KOPT-K1 (cell line): Measurements from ENCODE around the gene PGBD5.

Source experiments
- H3K27ac ChIP-seq: fragments of 200-600 bp; sonication (generic); 2 replicates; pipeline ENCODE4 v1.5.1; 2016; ENCODE audit warnings: antibody characterized with exemption, mild to moderate bottlenecking, low read depth, low read length; ENCODE audit not compliant: poor library complexity, severe bottlenecking
- H3K36me3 ChIP-seq: fragments of 200-600 bp; sonication (generic); 2 replicates; pipeline ENCODE4 v1.5.1; 2017; ENCODE audit warnings: antibody characterized with exemption, mild to moderate bottlenecking, low read length, moderate library complexity; ENCODE audit not compliant: insufficient read depth
- H3K9me3 ChIP-seq: fragments of 200-600 bp; sonication (generic); 2 replicates; pipeline ENCODE4 v1.5.1; 2017; ENCODE audit warnings: antibody characterized with exemption, low read length, mild to moderate bottlenecking; ENCODE audit not compliant: insufficient read depth, poor library complexity, severe bottlenecking

PGBD5 gene

DNA sequence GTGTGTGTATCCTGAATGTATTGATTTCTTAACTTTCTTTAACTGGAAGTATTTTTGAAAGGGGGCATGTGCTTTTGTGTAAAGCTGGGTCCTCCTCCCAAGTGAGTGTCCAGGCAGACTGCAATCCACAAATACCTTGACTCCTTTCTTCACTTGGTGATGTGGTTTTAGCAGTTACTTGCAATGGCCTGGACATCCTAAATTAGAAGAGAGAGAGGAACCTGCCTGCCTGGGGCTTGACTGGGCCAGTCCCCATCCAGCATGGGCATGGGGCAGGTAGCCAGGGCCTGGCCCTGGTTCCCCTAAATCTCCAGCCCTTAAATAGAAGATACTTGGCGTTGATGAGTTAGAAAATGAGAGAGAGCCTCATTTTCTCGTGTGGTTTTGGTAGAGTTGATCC is 159.7 kb downstream of the PGBD5 start:
- Histone ChIP-seq H3K9me3 (no peaks in the 10 kb centered on the region), H3K27ac (peak overlapping the region; percentile 86), H3K36me3 (peaks cover 97% of the 10 kb centered on the region)

DNA sequence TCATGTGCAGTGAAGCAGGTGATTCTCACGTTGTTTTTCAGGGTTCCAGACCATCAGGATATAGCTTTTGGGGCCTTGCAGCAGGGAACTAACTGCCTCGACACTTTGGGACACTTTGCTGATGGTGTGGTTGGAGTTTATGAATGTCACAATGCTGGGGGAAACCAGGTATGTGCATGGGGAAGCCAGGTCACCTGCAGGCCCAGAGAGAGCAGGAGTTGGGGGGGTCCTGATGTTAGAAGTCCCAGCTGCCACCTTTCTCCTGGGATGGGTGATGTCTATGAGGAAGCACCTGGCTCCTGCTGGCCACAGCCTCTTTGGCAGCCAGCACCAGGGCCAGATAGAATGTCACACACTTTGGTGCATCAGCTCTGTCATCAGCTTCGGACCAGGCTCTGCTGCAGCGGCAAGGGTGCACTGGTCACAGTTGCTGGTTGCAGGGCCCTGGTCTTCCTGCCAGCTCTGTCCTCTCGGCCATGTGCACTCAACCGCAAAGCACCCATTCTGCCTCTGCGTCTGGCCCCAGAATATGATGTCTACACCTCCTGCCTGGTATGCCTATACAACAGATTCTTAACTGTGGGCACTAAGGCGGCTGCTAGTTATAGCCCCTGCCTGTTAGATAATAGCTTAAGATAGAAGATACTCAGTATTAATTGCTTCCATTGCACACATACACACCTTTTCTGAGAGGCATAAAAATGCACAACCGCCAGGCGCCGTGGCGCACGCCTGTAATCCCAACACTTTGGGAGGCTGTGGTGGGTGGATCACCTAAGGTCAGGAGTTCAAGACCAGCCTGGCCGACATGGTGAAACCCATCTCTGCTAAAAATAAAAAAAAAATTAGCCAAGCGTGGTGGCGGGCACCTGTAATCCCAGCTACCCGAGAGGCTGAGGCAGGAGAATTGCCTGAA is 160.7 kb downstream of the PGBD5 start:
- Histone ChIP-seq H3K27ac (peak overlapping the region; percentile 86), H3K36me3 (peaks cover 91% of the 10 kb centered on the region), H3K9me3 (no peaks in the 10 kb centered on the region)
